ENCODE measurements around the gene SYCP2L. TPM values are rescaled to one million over a fixed set of nuclear protein-coding genes. Genes with fewer than 3 reads are reported as not detected.

SYCP2L gene
- total and polyA plus RNA-seq, 2 of the 8 experiments (the other 6 are each of a cell fraction or from before 2014, with no cell fraction given) = 1.7 to 4.2 TPM

DNA sequence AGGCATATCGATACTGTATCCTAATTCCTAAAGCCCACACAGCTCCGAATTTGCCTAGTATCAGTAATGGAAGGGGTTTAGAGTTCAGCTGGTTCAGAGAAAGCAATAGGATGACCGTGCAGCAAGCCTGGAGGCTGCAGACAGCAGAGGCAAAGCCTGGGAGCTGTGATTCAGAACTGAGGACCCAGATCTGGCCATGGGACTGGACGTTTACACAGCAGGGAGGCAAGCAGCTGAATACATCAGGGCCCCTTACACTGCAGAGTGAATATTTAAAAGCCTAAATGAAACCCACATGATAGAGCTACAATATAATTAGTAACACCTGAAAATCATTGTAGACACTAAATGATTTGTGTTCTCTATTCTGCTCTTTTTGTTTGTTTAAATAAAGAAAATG is 119.2 kb downstream of the SYCP2L start:
- no peak overlapping the region for H4K91ac ChIP-seq (replicated peaks; ENCODE audit: insufficient read length, low read length)
- H4K5ac ChIP-seq (ENCODE audit: insufficient read length, low read depth, low read length) = no peak overlapping the region
- H4K8ac ChIP-seq (ENCODE audit: extremely low read depth, insufficient read depth, low read length) = no peak overlapping the region
- ChIA-PET CTCF (ENCODE audit: partially characterized antibody) (interaction anchor here (0.6 to 2.1 kb wide), 9 partner anchors 10 to 74 kb away, joined by 3 to 10 read pairs (median 4); no protein-coding TSS in a partner anchor), POLR2A (ENCODE audit: partially characterized antibody) (interaction anchor here (0.6 kb wide), 1 partner anchor 31 kb away, joined by 3 read pairs; no protein-coding TSS in a partner anchor)
- H3K4ac ChIP-seq (replicated peaks; ENCODE audit: insufficient read length, low read depth, low read length) = no peak overlapping the region
- no peak overlapping the region for H3K23ac ChIP-seq (ENCODE audit: insufficient read length)
- no peak overlapping the region for H2AK5ac ChIP-seq (ENCODE audit: low read depth, low read length)
- H2BK15ac ChIP-seq (ENCODE audit: low read length) = no peak overlapping the region
- no peaks in the 10 kb centered on the region for H3K79me2 ChIP-seq (ENCODE audit: control insufficient read depth in 1 of 2, insufficient read depth in 2 of 2, low read length in 2 of 2)
- no peak overlapping the region for H2BK120ac ChIP-seq (replicated peaks; ENCODE audit: low read depth, low read length)
- no peak overlapping the region for H2AFZ ChIP-seq (ENCODE audit: low read length)
- no peak overlapping the region for H2BK20ac ChIP-seq (ENCODE audit: low read length)
- no peaks in the 10 kb centered on the region for H3K79me1 ChIP-seq (ENCODE audit: low read depth, low read length)
- H3K56ac ChIP-seq (replicated peaks; ENCODE audit: insufficient read length, low read depth, low read length) = no peak overlapping the region
- H3K27ac ChIP-seq (ENCODE audit: low read depth, low read length) = no peak overlapping the region
- H3K9me3 ChIP-seq (ENCODE audit: insufficient read depth in 2 of 2, low read depth in 1 of 2, low read length in 1 of 2) = no peaks in the 10 kb centered on the region
- no peak for DNase-seq (ENCODE audit: low read depth in 1 of 2, low spot score in 2 of 2)
- H2BK5ac ChIP-seq (ENCODE audit: low read depth, low read length) = no peak overlapping the region
- H3K18ac ChIP-seq (ENCODE audit: extremely low read depth, low read length) = no peak overlapping the region
- H3K9ac ChIP-seq (replicated peaks in 1 of 4; ENCODE audit: extremely low read depth in 1 of 4, low read depth in 3 of 4, low read length in 3 of 4) = no peak overlapping the region
- peaks cover 0 to 11% (median under 1%) of the 10 kb centered on the region in 4 experiments; a peak in 5 of 7 replicates for H3K4me1 ChIP-seq (replicated peaks in 1 of 4; ENCODE audit: control insufficient read depth in 3 of 4, insufficient read depth in 4 of 4, low read length in 3 of 4)
- no peak overlapping the region for H3K14ac ChIP-seq (ENCODE audit: insufficient read length)
- H3K23me2 ChIP-seq (ENCODE audit: low read depth, low read length) = no peaks in the 10 kb centered on the region
- H3K27me3 ChIP-seq (replicated peaks in 1 of 4; ENCODE audit: control insufficient read depth in 3 of 4, extremely low read depth in 1 of 4, insufficient read depth in 3 of 4, low read length in 3 of 4) = no peaks in the 10 kb centered on the region
- no peak overlapping the region for H3K4me2 ChIP-seq (ENCODE audit: insufficient read depth in 1 of 2, low read depth in 2 of 2, low read length in 2 of 2)
- H3K4me3 ChIP-seq (ENCODE audit: extremely low read depth in 1 of 4, insufficient read depth in 2 of 4, low read depth in 3 of 4, low read length in 4 of 4) = no peak overlapping the region
- no peaks in the 10 kb centered on the region for H4K20me1 ChIP-seq (replicated peaks in 1 of 2; ENCODE audit: control insufficient read depth in 1 of 2, insufficient read depth in 2 of 2, low read length in 2 of 2)
- no peak for FAIRE-seq
- H3K36me3 ChIP-seq (ENCODE audit: control insufficient read depth in 2 of 4, insufficient read depth in 4 of 4, low read length in 3 of 4) = no peaks in the 10 kb centered on the region
- 81% methylated on average over 4 of the region's 4 CpGs; no CpG with 5 or more reads in 1 of the 2 experiments for WGBS, 2 experiments (ENCODE audit: extremely low coverage in 1 of 2, insufficient coverage in 1 of 2, insufficient read length in 1 of 2, insufficient replicate concordance in 2 of 2, low coverage in 1 of 2, low lambda C conversion rate in 2 of 2, missing lambda C conversion rate in 1 of 2)
- H2BK12ac ChIP-seq (ENCODE audit: low read depth, low read length) = no peak overlapping the region
- no peak for TF ChIP-seq BCL11A (IDR thresholded peaks at IDR 0.05; ENCODE audit: low read depth in 2 of 2, low read length in 2 of 2)
- no peak for TF ChIP-seq NANOG (IDR thresholded peaks at IDR 0.05; ENCODE audit: insufficient read depth, low read depth, low read length, poor library complexity, severe bottlenecking)
- no peak for TF ChIP-seq SIX5 (IDR thresholded peaks at IDR 0.05; ENCODE audit: low read depth, low read length)
- no peak for TF ChIP-seq EGR1 (IDR thresholded peaks at IDR 0.05; ENCODE audit: borderline replicate concordance, low read depth, low read length)
- TF ChIP-seq PHF8 (conservative IDR thresholded peaks at IDR 0.05; ENCODE audit: low read depth, low read length) = no peak
- no peak for TF ChIP-seq EP300 (IDR thresholded peaks at IDR 0.05; ENCODE audit: borderline replicate concordance in 1 of 2, low read depth in 2 of 2, low read length in 2 of 2)
- TF ChIP-seq KDM4A (IDR thresholded peaks at IDR 0.05; ENCODE audit: low read depth, low read length, severe bottlenecking) = no peak
- TF ChIP-seq CHD2 (IDR thresholded peaks at IDR 0.05; ENCODE audit: low read length) = no peak
- TF ChIP-seq SUZ12 (IDR thresholded peaks at IDR 0.05; ENCODE audit: low read length) = no peak
- no peak for TF ChIP-seq POLR2A (IDR thresholded peaks at IDR 0.05; ENCODE audit: control extremely low read depth in 1 of 2, low read depth in 2 of 2, low read length in 2 of 2)
- TF ChIP-seq HDAC2 (IDR thresholded peaks at IDR 0.05; ENCODE audit: borderline replicate concordance in 1 of 2, low read depth in 2 of 2, low read length in 2 of 2) = no peak
- no peak for TF ChIP-seq KDM1A (IDR thresholded peaks at IDR 0.05; ENCODE audit: borderline replicate concordance, low read length)
- TF ChIP-seq TEAD4 (IDR thresholded peaks at IDR 0.05; ENCODE audit: low read depth, low read length) = no peak
- TF ChIP-seq SP2 (IDR thresholded peaks at IDR 0.05; ENCODE audit: low read length) = no peak
